Sigmoid colon (tissue), 7 donors: ENCODE data around the gene CEPT1. TPM values are rescaled to one million over a fixed set of nuclear protein-coding genes. Genes with fewer than 3 reads are reported as not detected.

Experiments
- DNase-seq: peaks from one replicate; pipeline ENCODE4 v3.0.0-alpha.2; 2019
- H3K27ac ChIP-seq, 4 donors: fragments of 200-600 bp; sonication (generic); one replicate each; pipeline ENCODE4 v1.5.1; 2016 to 2019; ENCODE audit warnings: mild to moderate bottlenecking in 1 of 4
- H3K27me3 ChIP-seq, 3 donors: fragments of 200-600 bp; sonication (generic); one replicate each; pipeline ENCODE4 v1.5.1; 2019; ENCODE audit warnings: mild to moderate bottlenecking in 1 of 3
- H3K36me3 ChIP-seq, 4 donors: fragments of 200-600 bp; sonication (generic); one replicate each; pipeline ENCODE4 v1.5.1; 2016 to 2019
- H3K4me1 ChIP-seq, 4 donors: fragments of 200-600 bp; sonication (generic); one replicate each; pipeline ENCODE4 v1.5.1; 2017 to 2019
- H3K4me3 ChIP-seq, 4 donors: fragments of 200-600 bp; sonication (generic); one replicate each; pipeline ENCODE4 v1.5.1; 2017 to 2019; ENCODE audit warnings: mild to moderate bottlenecking in 2 of 4, moderate library complexity in 1 of 4
- H3K9me3 ChIP-seq, 4 donors: fragments of 200-600 bp in 3 of 4; sonication (generic) in 3 of 4; one replicate each; pipeline versions ENCODE4 v1.5.1 to v1.6.1; 2013 to 2019
- CTCF ChIP-seq, 4 experiments: fragments of 450-650 bp in 3 of 4; fragments of 200-600 bp in 1 of 4; IDR thresholded peaks; one replicate each; pipeline ENCODE4 v1.5.1; 2016 to 2019; ENCODE audit warnings: antibody characterized with exemption in 4 of 4, mild to moderate bottlenecking in 3 of 4, moderate library complexity in 2 of 4
- EP300 ChIP-seq, 4 donors: sonication (generic); formaldehyde crosslinking; IDR thresholded peaks; one replicate each; pipeline ENCODE4 v1.6.1; 2017; ENCODE audit warnings: antibody characterized with exemption in 4 of 4
- POLR2A ChIP-seq, 2 donors: fragments of 450-650 bp; IDR thresholded peaks; one replicate each; pipeline ENCODE4 v1.6.1; 2016; ENCODE audit warnings: antibody characterized with exemption in 2 of 2, mild to moderate bottlenecking in 2 of 2, moderate library complexity in 2 of 2
- POLR2AphosphoS5 ChIP-seq, 4 donors: sonication (generic); formaldehyde crosslinking; IDR thresholded peaks; one replicate each; pipeline ENCODE4 v1.6.1; 2017; ENCODE audit warnings: antibody characterized with exemption in 4 of 4
- WGBS, 2 donors: extraction: QIAGEN DNeasy Blood & Tissue Kit; methylation state at CpG; one replicate each; pipeline ENCODE4 v1.1.7; 2013; 5-methylcytosine and 5-hydroxymethylcytosine counted together
- intact Hi-C: fragments of 100-400 bp; cut with DNase I; formaldehyde crosslinking; loops from one replicate; pipeline ENCODE4 v1.15.1; 2023
- polyA plus RNA-seq, 3 donors: library from polyadenylated mRNA; stranded (reverse); fragments of 200-250 nt; gene quantifications; one replicate each; pipeline ENCODE4 v1.2.3, GENCODE V29; 2013
- total RNA-seq, 4 donors: library from RNA; depleted of rRNA; stranded (reverse); fragments of >200 nt; gene quantifications; one replicate each; pipeline ENCODE4 v1.1.0, GENCODE V29; 2016
- donor health status: healthy with polysubstance abuse.
- donor health status: Bipolar disorder and iron deficiency.
- donor health status: healthy.

Gene CEPT1
- total and polyA plus RNA-seq, 7 donors: 7.2 to 41.0 (median 28.2) TPM

GRCh38 chr1:111101854-111102642 lies 38.0 kb upstream of the CEPT1 start:
- 66 to 90% methylated on average over 5 of the region's 5 CpGs for WGBS, 2 donors
- DNase-seq: no peak
- Histone ChIP-seq H3K4me3 (no peak overlapping the region), H3K9me3 (peaks cover 0 to 6% (median 2%) of the 10 kb centered on the region in 4 donors), H3K36me3 (no peaks in the 10 kb centered on the region), H3K4me1 (no peaks in the 10 kb centered on the region), H3K27ac (no peak overlapping the region), H3K27me3 (no peaks in the 10 kb centered on the region)
- intact Hi-C loops: no loop called here
- TF ChIP-seq POLR2A (IDR thresholded peaks at IDR 0.05) (no peak), CTCF (IDR thresholded peaks at IDR 0.05) (no peak), POLR2AphosphoS5 (IDR thresholded peaks at IDR 0.05) (no peak), EP300 (IDR thresholded peaks at IDR 0.05) (no peak)

- Histone ChIP-seq H3K4me1 (no peaks in the 10 kb centered on the region), H3K27me3 (no peaks in the 10 kb centered on the region), H3K4me3 (no peak overlapping the region), H3K27ac (no peak overlapping the region), H3K9me3 (peaks cover 0 to 6% (median 1%) of the 10 kb centered on the region in 4 donors), H3K36me3 (no peaks in the 10 kb centered on the region)
- 78 to 91% methylated on average over 2 of the region's 2 CpGs for WGBS, 2 donors
- TF ChIP-seq EP300 (IDR thresholded peaks at IDR 0.05) (no peak), CTCF (IDR thresholded peaks at IDR 0.05) (no peak)
- no peak for DNase-seq
- intact Hi-C loops: no loop called here
Measured at GRCh38 chr1:111104981-111105380, 35.0 kb upstream of the CEPT1 start.

- intact Hi-C loops: no loop called here
- H3K27ac ChIP-seq: no peak overlapping the region
- peaks cover 0 to 10% (median 0%) of the 10 kb centered on the region in 4 donors for H3K36me3 ChIP-seq
- WGBS, 2 donors: 89 to 96% methylated on average over 1 of the region's 1 CpG
- H3K4me1 ChIP-seq: no peaks in the 10 kb centered on the region
- DNase-seq: no peak
- H3K4me3 ChIP-seq: no peak overlapping the region
- TF ChIP-seq POLR2AphosphoS5 (IDR thresholded peaks at IDR 0.05): no peak
- TF ChIP-seq EP300 (IDR thresholded peaks at IDR 0.05): no peak
- no peak for TF ChIP-seq CTCF (IDR thresholded peaks at IDR 0.05)
- TF ChIP-seq POLR2A (IDR thresholded peaks at IDR 0.05): no peak
- H3K9me3 ChIP-seq: peaks cover 0 to 5% (median 0%) of the 10 kb centered on the region in 4 donors
- H3K27me3 ChIP-seq: no peaks in the 10 kb centered on the region
Measured at GRCh38 chr1:111110197-111110899, 29.7 kb upstream of the CEPT1 start.

- 95 to 98% methylated on average over 2 of the region's 2 CpGs for whole genome bisulfite sequencing, 2 donors
Measured at GRCh38 chr1:111116496-111116895, 23.5 kb upstream of the CEPT1 start.

More at GRCh38 chr1:111116496-111116895, 23.5 kb upstream of the CEPT1 start:
- peaks cover 0 to 63% (median 9%) of the 10 kb centered on the region in 4 donors for H3K36me3 ChIP-seq
- no peaks in the 10 kb centered on the region for H3K4me1 ChIP-seq
- no peak for DNase-seq
- intact Hi-C loops: no loop called here
- no peak overlapping the region for H3K27ac ChIP-seq
- no peak overlapping the region for H3K4me3 ChIP-seq
- no peaks in the 10 kb centered on the region for H3K9me3 ChIP-seq
- TF ChIP-seq EP300 (IDR thresholded peaks at IDR 0.05): no peak
- no peak for TF ChIP-seq POLR2A (IDR thresholded peaks at IDR 0.05)
- no peak for TF ChIP-seq POLR2AphosphoS5 (IDR thresholded peaks at IDR 0.05)
- TF ChIP-seq CTCF (IDR thresholded peaks at IDR 0.05): no peak
- no peaks in the 10 kb centered on the region for H3K27me3 ChIP-seq
